ENCODE results near the gene ABI3BP.
A peak's percentile ranks its signal among the peaks of the same experiment; 100 is the strongest.

ABI3BP gene

GRCh38 chr3:100759159-100759558, 234.1 kb downstream of the ABI3BP start:
- H3K79me2 ChIP-seq (ENCODE audit: insufficient read depth, low read length) = no peaks in the 10 kb centered on the region
- H3K4me2 ChIP-seq (ENCODE audit: low read depth, low read length, poor library complexity, severe bottlenecking) = no peak overlapping the region
- peaks cover 9% of the 10 kb centered on the region; the same call in 1 of the 2 replicates for H3K36me3 ChIP-seq (ENCODE audit: insufficient read depth, low read length)
- H2AFZ ChIP-seq (ENCODE audit: low read length) = no peak overlapping the region
- H3K27me3 ChIP-seq (ENCODE audit: insufficient read depth, low read length, poor library complexity, severe bottlenecking) = no peaks in the 10 kb centered on the region
- H3F3A ChIP-seq (ENCODE audit: low read depth) = no peaks in the 10 kb centered on the region
- no peaks in the 10 kb centered on the region for H4K20me1 ChIP-seq (ENCODE audit: insufficient read depth, low read length, poor library complexity, severe bottlenecking)
- no peak overlapping the region for H3K9ac ChIP-seq (ENCODE audit: low read depth, low read length, poor library complexity, severe bottlenecking)
- H3K9me2 ChIP-seq (replicated peaks; ENCODE audit: low read depth, low read length) = no peaks in the 10 kb centered on the region
- no peak for TF ChIP-seq CTCF (conservative IDR thresholded peaks at IDR 0.05; ENCODE audit: low read length)
- no peak for TF ChIP-seq EZH2phosphoT487 (IDR thresholded peaks at IDR 0.05; ENCODE audit: borderline replicate concordance)
- H3K9me3 ChIP-seq (ENCODE audit: insufficient read depth, low read depth, low read length) = no peaks in the 10 kb centered on the region
- H3K4me3 ChIP-seq (ENCODE audit: low read length, poor library complexity, severe bottlenecking) = no peak overlapping the region
- H3K4me1 ChIP-seq (ENCODE audit: insufficient read depth, low read length, poor library complexity, severe bottlenecking) = peaks cover 9% of the 10 kb centered on the region

- Histone ChIP-seq H4K20me1 (ENCODE audit: insufficient read depth, low read length, poor library complexity, severe bottlenecking) (no peaks in the 10 kb centered on the region), H3K27me3 (ENCODE audit: insufficient read depth, low read length, poor library complexity, severe bottlenecking) (no peaks in the 10 kb centered on the region), H3K79me2 (ENCODE audit: insufficient read depth, low read length) (no peaks in the 10 kb centered on the region), H3F3A (ENCODE audit: low read depth) (no peaks in the 10 kb centered on the region), H3K9me2 (replicated peaks; ENCODE audit: low read depth, low read length) (no peaks in the 10 kb centered on the region), H2AFZ (ENCODE audit: low read length) (no peak overlapping the region), H3K4me3 (ENCODE audit: low read length, poor library complexity, severe bottlenecking) (no peak overlapping the region), H3K36me3 (ENCODE audit: insufficient read depth, low read length) (peaks cover 22% of the 10 kb centered on the region; the same call in 1 of the 2 replicates), H3K9ac (ENCODE audit: low read depth, low read length, poor library complexity, severe bottlenecking) (no peak overlapping the region), H3K4me1 (ENCODE audit: insufficient read depth, low read length, poor library complexity, severe bottlenecking) (peaks cover 2% of the 10 kb centered on the region), H3K4me2 (ENCODE audit: low read depth, low read length, poor library complexity, severe bottlenecking) (no peak overlapping the region), H3K9me3 (ENCODE audit: insufficient read depth, low read depth, low read length) (no peaks in the 10 kb centered on the region)
- TF ChIP-seq EZH2phosphoT487 (IDR thresholded peaks at IDR 0.05; ENCODE audit: borderline replicate concordance) (no peak), CTCF (conservative IDR thresholded peaks at IDR 0.05; ENCODE audit: low read length) (no peak)
These were observed 236.8 kb downstream of the ABI3BP start for GRCh38 chr3:100756441-100756840.

GRCh38 chr3:100754563-100755334, 238.5 kb downstream of the ABI3BP start:
- Histone ChIP-seq H3F3A (ENCODE audit: low read depth) (no peaks in the 10 kb centered on the region), H3K9me2 (replicated peaks; ENCODE audit: low read depth, low read length) (no peaks in the 10 kb centered on the region), H3K4me2 (ENCODE audit: low read depth, low read length, poor library complexity, severe bottlenecking) (no peak overlapping the region), H2AFZ (ENCODE audit: low read length) (no peak overlapping the region), H3K79me2 (ENCODE audit: insufficient read depth, low read length) (no peaks in the 10 kb centered on the region), H3K27me3 (ENCODE audit: insufficient read depth, low read length, poor library complexity, severe bottlenecking) (no peaks in the 10 kb centered on the region), H3K36me3 (ENCODE audit: insufficient read depth, low read length) (peaks cover 39% of the 10 kb centered on the region; the same call in 1 of the 2 replicates), H3K9ac (ENCODE audit: low read depth, low read length, poor library complexity, severe bottlenecking) (no peak overlapping the region), H4K20me1 (ENCODE audit: insufficient read depth, low read length, poor library complexity, severe bottlenecking) (no peaks in the 10 kb centered on the region), H3K4me3 (ENCODE audit: low read length, poor library complexity, severe bottlenecking) (no peak overlapping the region), H3K9me3 (ENCODE audit: insufficient read depth, low read depth, low read length) (no peaks in the 10 kb centered on the region), H3K4me1 (ENCODE audit: insufficient read depth, low read length, poor library complexity, severe bottlenecking) (no peaks in the 10 kb centered on the region)
- TF ChIP-seq EZH2phosphoT487 (IDR thresholded peaks at IDR 0.05; ENCODE audit: borderline replicate concordance) = no peak
- 0 out of 2 replicates have a peak, but pooled peaks have one; percentile 16 for TF ChIP-seq CTCF (conservative IDR thresholded peaks at IDR 0.05; ENCODE audit: low read length)

Measured in Loucy (cell line).